GM18505 (cell line): ENCODE data around the gene MRC2.

ENCODE experiments used
- ATAC-seq: cut with Tn5 transposase; IDR thresholded peaks from one replicate; pipeline ENCODE4 v1.9.1; 2021; ENCODE audit not compliant: unreplicated experiment
- POLR2A ChIP-seq: IDR thresholded peaks from 4 replicates; pipeline ENCODE4 v1.6.1; 2011; ENCODE audit warnings: borderline replicate concordance; ENCODE audit not compliant: insufficient read depth, insufficient read length; ENCODE audit errors: extremely low read depth

The MRC2 gene

GRCh38 chr17:62719586-62719985 is 92.1 kb downstream of the MRC2 start:
- ATAC-seq = no peak
- no peak for TF ChIP-seq POLR2A

DNA sequence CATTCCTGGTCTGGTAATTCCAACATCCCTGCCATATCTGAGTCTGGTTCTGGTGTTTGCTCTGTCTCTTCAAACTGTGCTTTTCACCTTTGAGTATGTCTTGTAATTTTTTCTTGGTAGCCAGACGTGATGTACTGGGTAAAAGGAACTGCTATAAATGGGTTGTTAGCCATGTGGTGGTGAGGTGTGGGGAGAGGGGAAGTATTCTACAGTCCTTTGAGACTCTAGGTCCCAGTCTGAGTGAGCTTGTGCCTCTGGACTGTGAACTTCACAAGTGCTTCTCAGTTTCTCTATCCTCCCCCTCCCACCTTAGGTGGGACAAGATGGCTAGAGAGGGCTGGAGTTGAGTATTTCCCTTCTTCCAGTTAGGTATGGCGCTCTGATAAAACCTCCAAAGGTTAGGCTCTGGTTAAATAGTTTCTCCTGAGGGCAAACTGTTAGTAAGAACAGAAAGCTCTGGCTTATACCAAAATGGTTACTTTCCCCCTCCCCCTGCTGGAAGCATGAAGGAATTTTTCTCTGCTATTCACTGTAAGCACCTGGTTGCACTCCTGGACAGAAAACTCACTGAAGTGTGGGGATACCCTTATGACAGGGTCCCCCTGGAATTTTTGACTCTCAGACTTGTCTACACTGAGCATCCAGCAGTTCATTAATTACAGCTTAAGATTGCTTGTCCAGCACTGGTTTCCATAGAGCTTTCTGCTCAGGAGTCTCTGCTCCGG is 92.8 kb downstream of the MRC2 start:
- no peak for ATAC-seq
- no peak for TF ChIP-seq POLR2A

GRCh38 chr17:62722625-62723024 is 95.2 kb downstream of the MRC2 start:
- ATAC-seq = no peak
- TF ChIP-seq POLR2A = no peak

DNA sequence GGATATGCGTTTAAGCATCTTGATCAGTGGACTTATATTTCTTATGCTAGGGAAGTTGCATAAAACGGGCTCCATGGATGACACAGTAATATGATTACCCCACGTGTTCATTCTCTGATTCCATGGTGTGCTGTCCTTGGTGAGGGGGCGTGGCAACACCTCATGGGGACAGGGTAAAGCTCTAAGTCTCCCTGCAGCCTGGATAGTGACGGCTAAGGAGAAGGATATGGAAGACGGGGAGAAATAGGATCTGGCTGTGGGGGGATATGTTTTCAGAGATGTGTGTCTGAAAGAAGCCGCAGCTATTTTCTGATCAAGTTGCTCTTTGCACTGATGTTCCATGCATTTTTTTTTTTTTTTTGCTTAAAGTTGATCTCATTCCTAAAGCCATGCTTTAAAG is 96.4 kb downstream of the MRC2 start:
- no peak for ATAC-seq

DNA sequence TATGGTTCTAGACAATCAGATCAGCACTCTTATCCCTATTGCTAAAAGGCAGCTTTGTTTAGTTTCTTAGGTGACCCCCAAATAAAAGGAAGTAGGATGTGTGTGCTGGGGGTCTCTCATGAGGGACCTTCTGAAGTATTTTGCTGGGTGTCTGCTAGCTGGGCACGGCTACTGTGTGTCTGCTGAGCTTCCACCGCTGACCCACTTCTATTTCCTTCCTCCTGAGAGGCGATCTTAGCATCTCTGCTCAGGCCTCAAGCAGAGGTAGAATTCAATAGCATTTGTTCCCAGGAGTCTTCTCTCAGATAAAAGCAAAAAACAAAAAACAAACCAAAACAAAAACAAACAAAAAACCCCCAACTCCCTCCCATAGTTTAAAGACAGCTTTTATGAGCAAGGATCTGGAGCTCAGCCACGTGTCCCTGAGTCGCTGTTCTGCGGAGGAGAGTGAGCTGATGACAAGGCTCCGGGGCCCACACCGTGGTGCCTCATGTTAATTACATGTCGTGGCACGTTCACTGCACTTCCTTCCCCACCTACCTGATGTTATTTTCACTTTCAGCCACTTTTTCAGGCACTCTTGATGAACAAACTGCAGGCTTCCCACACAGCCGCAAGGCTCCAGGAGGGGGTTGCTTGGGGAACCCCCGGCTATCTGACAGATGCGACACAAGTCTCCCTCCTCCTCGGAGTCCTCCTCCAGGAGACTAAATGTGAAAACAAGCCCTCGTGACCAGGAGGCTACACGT is 97.1 kb downstream of the MRC2 start:
- no peak for TF ChIP-seq POLR2A
- ATAC-seq = peak; percentile 91

More for the DNA sequence above, 96.4 kb downstream of the MRC2 start:
- TF ChIP-seq POLR2A = no peak

GRCh38 chr17:62725791-62726249 is 98.3 kb downstream of the MRC2 start:
- ATAC-seq = no peak
- TF ChIP-seq POLR2A = no peak

DNA sequence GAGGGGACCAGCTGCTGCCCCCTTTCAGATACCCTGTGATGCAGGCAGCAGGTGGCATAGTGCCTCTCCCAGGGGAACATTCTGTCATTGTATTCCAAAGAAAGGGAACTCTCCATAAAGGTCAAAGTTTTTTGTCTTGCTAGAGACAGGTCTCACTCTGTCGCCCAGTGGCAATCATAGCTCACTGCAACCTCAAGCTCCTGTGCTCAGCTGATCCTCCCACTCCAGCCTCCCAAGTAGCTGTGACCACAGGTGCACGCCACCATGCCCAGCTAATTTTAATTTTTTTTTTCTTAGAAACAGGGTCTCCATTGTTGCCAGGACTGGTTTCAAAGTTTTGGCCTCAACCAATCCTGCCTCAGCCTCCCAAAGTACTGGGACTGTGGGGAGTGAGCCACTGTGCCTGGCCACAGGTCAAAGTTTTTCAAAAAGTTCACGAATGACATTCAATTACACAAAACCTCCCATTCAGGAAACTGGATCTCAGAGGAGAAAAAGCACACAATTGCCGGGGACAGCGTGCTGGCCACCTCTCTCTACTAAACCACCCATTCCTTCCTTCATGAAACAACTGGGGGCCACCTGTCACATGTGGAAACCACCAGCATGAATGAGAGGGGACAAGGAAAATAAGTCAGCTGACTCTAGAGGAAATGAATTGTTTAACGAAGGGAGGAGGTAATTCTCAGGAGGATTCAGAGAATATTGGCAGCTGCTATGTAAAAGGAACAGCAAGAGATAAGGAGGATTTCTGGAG is 100.6 kb downstream of the MRC2 start:
- TF ChIP-seq POLR2A = no peak
- no peak for ATAC-seq

- TF ChIP-seq POLR2A = no peak
- no peak for ATAC-seq
Measured at GRCh38 chr17:62732125-62732524, 104.7 kb downstream of the MRC2 start.

GRCh38 chr17:62735044-62735651 is 107.7 kb downstream of the MRC2 start:
- no peak for ATAC-seq
- no peak for TF ChIP-seq POLR2A

GRCh38 chr17:62737513-62737912 is 110.0 kb downstream of the MRC2 start:
- no peak for TF ChIP-seq POLR2A
- no peak for ATAC-seq

GRCh38 chr17:62738281-62738680 is 110.8 kb downstream of the MRC2 start:
- TF ChIP-seq POLR2A = no peak
- ATAC-seq = no peak

DNA sequence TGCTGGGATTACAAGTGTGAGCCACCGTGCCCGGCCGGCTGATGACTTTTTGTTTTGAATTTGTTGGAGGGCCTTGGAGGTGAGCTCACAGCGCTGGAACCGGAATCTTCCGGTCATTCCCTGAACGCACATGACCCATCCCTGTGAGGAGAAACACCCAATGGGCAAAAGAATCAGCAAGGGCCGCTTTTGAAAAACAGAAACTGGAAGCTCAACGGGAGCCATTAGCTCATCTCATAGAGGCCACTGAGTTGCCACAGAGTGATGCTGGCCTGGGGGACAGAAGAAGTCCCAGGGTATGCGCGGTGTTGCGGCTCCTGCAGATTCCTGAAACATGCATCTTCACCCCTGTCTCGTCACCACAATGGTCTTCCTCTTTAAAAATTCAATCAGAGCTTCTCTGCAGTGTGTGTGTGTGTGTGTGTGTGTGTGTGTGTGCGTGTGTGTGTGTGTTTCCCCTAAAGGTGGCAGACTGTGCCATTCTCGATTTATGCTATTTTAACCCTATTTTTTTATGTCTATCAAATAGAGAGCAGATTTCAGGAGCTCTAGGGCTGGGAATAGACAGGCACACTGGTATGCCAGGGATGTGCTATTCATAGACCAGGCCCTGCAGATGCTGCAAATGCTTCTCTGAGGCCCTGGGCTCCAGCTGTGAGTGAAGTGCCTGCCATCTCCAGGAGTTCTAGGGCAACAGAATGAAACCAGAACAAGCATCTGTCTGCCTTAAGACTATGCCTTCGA is 112.3 kb downstream of the MRC2 start:
- no peak for TF ChIP-seq POLR2A
- ATAC-seq = no peak

GRCh38 chr17:62741290-62741689 is 113.8 kb downstream of the MRC2 start:
- no peak for ATAC-seq
- no peak for TF ChIP-seq POLR2A
